Calu3 (cell line): ENCODE results near the gene PRKCA. TPM values are rescaled to one million over a fixed set of nuclear protein-coding genes. Genes with fewer than 3 reads are reported as not detected.

Experiments
- BruUV-seq: library from RNA; stranded (reverse); fragments of 400-500 nt; replicated peaks from 2 replicates; lab custom pipeline; 2021; lab: Mats Ljungman, UMichigan
- CTCF ChIA-PET: fragments of 300-600 bp; sonication (Branson Sonifier 250); formaldehyde crosslinking; loops from one replicate; lab custom pipeline; 2022; ENCODE audit warnings: antibody characterized with exemption; lab: Charles Lee
- DNase-seq: peaks from one replicate; pipeline ENCODE4 v3.0.0; 2022
- H3K27ac Mint-ChIP-seq: one replicate; pipeline ENCODE4 v1.8.0; 2022; ENCODE audit warnings: mixed read lengths; ENCODE audit not compliant: unreplicated experiment
- H3K27me3 Mint-ChIP-seq: one replicate; pipeline ENCODE4 v1.8.0; 2022; ENCODE audit warnings: mixed read lengths; ENCODE audit not compliant: unreplicated experiment
- H3K36me3 Mint-ChIP-seq: one replicate; pipeline ENCODE4 v1.8.0; 2022; ENCODE audit warnings: mild to moderate bottlenecking, moderate library complexity, mixed read lengths; ENCODE audit not compliant: insufficient read depth, unreplicated experiment
- H3K4me1 Mint-ChIP-seq: one replicate; pipeline ENCODE4 v1.8.0; 2022; ENCODE audit warnings: mild to moderate bottlenecking, low read depth, mixed read lengths; ENCODE audit not compliant: unreplicated experiment
- H3K4me3 Mint-ChIP-seq: one replicate; pipeline ENCODE4 v1.8.0; 2022; ENCODE audit warnings: mild to moderate bottlenecking, low read depth, moderate library complexity, mixed read lengths; ENCODE audit not compliant: unreplicated experiment
- H3K9me3 Mint-ChIP-seq: one replicate; pipeline ENCODE4 v1.8.0; 2022; ENCODE audit warnings: low read depth, mixed read lengths; ENCODE audit not compliant: unreplicated experiment
- CTCF ChIP-seq: fragments of 200-600 bp; IDR thresholded peaks from one replicate; pipeline ENCODE4 v1.8.0; 2022; ENCODE audit warnings: antibody characterized with exemption; ENCODE audit not compliant: unreplicated experiment
- intact Hi-C: fragments of 100-400 bp; cut with micrococcal nuclease; formaldehyde crosslinking; loops from one replicate; pipeline ENCODE4 v1.10.0; 2022; ENCODE audit not compliant: unreplicated experiment
- total RNA-seq: library from RNA; stranded (reverse); gene quantifications from 2 replicates; pipeline ENCODE4 v1.2.3, GENCODE V29; 2022

Gene PRKCA
- total RNA-seq, 1 experiment from 2014 or later: 126 TPM

DNA sequence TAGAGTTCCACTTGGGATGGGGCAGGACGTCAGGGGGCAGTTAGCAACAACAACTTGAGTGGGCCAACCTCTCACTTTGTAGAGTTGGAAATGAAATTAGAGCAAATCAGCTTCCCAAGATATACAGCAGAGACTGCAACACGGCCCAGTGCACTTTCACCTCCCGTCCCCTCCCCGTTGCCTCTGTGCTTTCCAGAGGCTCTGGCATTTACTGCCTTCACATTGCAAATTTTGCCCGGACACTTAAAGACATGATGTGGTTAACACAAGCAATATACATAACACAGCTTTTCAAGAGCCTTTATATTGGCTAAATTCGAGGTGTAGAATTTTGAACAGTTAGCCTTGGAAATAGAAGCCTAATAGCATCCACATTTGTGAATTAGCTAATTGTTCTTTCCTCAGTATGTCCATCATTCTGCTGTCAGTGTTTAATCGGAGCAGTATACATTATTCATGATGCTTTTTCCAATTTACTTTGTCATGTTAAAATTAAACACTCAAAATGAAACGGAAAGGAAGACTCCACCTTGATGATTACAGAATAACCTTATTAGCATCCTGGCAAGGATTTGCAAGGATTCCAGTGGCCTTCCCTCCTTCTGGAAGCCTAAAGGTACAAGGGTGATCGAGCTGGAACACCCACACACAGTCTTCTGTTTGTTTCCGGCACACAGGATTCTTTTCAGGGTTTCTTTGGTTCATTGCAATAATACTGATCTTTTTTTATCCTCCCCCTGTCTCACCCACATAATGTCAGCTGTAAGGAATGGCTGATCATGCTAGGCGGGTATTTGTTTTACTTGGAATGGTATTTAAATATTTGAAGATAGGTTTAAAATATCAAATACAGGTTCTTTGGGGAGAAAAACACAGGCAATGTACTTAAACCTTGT lies 341.6 kb downstream of the PRKCA start:
- Mint-ChIP-seq H3K36me3 (peaks cover 5% of the 10 kb centered on the region), H3K9me3 (no peaks in the 10 kb centered on the region), H3K4me1 (no peaks in the 10 kb centered on the region), H3K4me3 (no peak overlapping the region), H3K27me3 (no peaks in the 10 kb centered on the region), H3K27ac (no peak overlapping the region)
- intact Hi-C loops: no loop called here
- DNase-seq: no peak
- CTCF ChIA-PET: interaction anchor here (0.6 kb wide), 2 partner anchors 142 to 1540 kb away, joined by 3 read pairs; no protein-coding TSS in a partner anchor
- no peak for TF ChIP-seq CTCF
- BruUV-seq: no TSS peak

GRCh38 chr17:66645259-66645658 lies 342.8 kb downstream of the PRKCA start:
- BruUV-seq: no TSS peak
- no peaks in the 10 kb centered on the region for H3K9me3 Mint-ChIP-seq
- H3K4me1 Mint-ChIP-seq: no peaks in the 10 kb centered on the region
- no peak for DNase-seq
- no peaks in the 10 kb centered on the region for H3K27me3 Mint-ChIP-seq
- TF ChIP-seq CTCF: no peak
- intact Hi-C loops: no loop called here
- H3K27ac Mint-ChIP-seq: no peak overlapping the region
- CTCF ChIA-PET: no interaction called here
- no peak overlapping the region for H3K4me3 Mint-ChIP-seq
- H3K36me3 Mint-ChIP-seq: peaks cover 8% of the 10 kb centered on the region

- Mint-ChIP-seq H3K4me1 (peaks cover 2% of the 10 kb centered on the region), H3K36me3 (peaks cover 11% of the 10 kb centered on the region), H3K4me3 (no peak overlapping the region), H3K9me3 (no peaks in the 10 kb centered on the region), H3K27ac (no peak overlapping the region), H3K27me3 (no peaks in the 10 kb centered on the region)
- TF ChIP-seq CTCF: no peak
- intact Hi-C loops: no loop called here
- no peak for DNase-seq
- CTCF ChIA-PET: no interaction called here
- BruUV-seq: no TSS peak
These were observed 345.1 kb downstream of the PRKCA start for GRCh38 chr17:66647391-66647983.

DNA sequence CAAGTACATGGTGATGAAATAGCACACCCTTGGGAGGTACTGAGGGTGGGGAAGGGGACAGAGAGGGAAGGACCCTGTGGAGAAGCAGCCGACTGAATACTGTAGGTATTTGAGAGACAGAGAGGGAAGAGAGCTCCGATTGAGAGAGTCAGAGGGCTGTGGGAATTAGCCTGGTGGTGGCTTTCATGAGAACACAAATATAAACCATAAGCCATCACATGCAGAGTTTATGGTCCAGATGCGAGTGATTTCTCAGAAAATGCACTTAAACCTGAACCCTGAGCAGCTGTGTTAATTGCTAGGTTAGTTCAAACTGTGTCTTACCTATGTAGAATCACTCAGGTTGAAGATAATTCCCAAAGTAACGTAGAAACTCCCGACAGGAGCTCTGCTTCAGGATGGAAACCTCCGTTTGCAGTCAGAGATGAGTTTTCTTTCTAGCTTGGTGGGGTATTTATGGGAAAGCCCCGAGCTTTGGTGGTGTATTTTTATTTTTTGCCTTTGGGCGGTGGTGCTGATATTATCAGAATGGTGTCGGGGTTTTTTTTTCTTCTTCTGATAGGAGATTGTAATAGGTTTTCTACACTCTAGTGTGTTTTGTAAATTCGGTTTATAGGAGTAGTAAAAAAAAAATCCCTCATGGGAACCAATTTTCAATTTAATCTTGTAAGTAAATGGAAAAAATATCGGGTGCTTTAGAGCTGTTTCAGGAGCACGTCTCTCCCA lies 347.6 kb downstream of the PRKCA start:
- no peak overlapping the region for H3K27ac Mint-ChIP-seq
- H3K9me3 Mint-ChIP-seq: no peaks in the 10 kb centered on the region
- CTCF ChIA-PET: interaction anchor here (0.6 kb wide), 1 partner anchor 462 kb away, joined by 7 read pairs; no protein-coding TSS in a partner anchor
- DNase-seq: no peak
- no peak for TF ChIP-seq CTCF
- peaks cover 10% of the 10 kb centered on the region for H3K4me1 Mint-ChIP-seq
- no peaks in the 10 kb centered on the region for H3K27me3 Mint-ChIP-seq
- H3K4me3 Mint-ChIP-seq: no peak overlapping the region
- intact Hi-C loops: no loop called here
- no TSS peak for BruUV-seq
- H3K36me3 Mint-ChIP-seq: peaks cover 21% of the 10 kb centered on the region
